Stimulated activated CD4-positive, alpha-beta T cell treated with anti-CD3 and anti-CD28 coated beads, Interleukin-2, amount 100 ng/mL, for 24 hours (primary cell): ENCODE data around the gene GABBR2.

Source experiments
- DNase-seq, 2 donors: peaks; one replicate each; pipeline ENCODE4 v3.0.0-alpha.2; 2020

GABBR2 gene

GRCh38 chr9:98242426-98242825, 466.3 kb downstream of the GABBR2 start:
- no peak for DNase-seq

- DNase-seq = no peak
Observed at GRCh38 chr9:98241357-98242300, 467.1 kb downstream of the GABBR2 start.

- no peak for DNase-seq
Observed at GRCh38 chr9:98240475-98240874, 468.3 kb downstream of the GABBR2 start.
